SKM-1 (cell line): Measurements from ENCODE around the gene TMEM158.

Experiments
- DNase-seq: peaks from one replicate; lab custom pipeline; 2025; ENCODE audit not compliant: unreplicated experiment; lab: John Stamatoyannopoulos, UW

Gene TMEM158

DNA sequence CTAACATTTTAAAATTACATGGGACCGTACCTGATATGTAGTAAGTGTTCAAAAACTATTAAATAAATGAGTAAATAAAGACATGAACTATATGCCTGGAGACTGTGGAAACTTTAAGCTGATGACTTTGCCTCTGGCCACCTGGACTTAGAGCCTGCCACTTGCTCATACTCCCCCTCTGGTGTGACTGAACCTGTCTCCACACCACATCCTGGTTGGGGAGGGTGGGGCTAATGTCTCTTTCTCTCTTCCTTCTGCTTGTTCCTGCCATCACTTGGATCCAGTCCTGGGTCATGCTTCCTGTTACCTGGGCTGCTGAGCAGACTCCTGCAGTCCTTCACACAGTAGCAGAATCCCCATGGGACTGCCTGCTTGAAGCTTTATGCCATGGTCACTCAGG lies 8.2 kb upstream of the TMEM158 start:
- no peak for DNase-seq

DNA sequence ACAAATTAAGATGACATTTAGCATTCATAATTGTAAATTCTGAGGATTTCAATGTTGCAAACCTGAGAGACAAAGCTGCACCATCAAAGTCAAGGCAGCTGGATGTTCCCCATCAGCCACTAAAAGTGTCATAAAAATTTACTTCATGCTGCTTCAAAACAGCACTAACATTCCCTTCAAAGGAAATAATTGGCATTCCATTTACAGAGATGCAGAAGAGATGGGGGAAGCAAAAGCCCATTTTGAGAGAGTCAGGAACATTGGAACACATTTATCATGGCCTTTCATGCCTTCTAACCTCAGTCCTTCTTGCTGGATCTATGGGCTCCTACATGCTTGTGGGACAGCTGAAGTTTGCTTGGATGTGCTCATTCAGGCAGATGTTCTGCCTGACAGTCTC lies 6.4 kb upstream of the TMEM158 start:
- DNase-seq = no peak

DNA sequence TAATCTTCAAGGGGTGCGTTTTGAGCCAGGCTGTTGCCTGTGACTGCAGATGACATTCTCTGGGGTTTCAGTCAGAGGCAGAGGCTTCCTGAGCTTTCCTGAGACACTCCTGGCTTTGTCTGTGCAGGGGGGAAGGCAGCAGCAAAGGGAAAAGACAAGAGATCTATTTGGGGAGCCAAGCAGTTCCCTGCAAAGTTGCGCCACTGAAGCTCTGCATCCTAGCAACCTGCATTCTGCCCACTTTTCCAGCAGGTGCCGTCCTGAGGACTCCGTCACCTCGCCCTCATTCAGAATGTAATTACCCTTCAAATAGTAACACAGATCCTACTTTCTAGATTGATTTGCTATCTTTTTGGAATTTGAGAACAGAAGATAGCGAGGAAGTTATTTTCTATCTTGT lies 1.9 kb upstream of the TMEM158 start:
- no peak for DNase-seq

DNA sequence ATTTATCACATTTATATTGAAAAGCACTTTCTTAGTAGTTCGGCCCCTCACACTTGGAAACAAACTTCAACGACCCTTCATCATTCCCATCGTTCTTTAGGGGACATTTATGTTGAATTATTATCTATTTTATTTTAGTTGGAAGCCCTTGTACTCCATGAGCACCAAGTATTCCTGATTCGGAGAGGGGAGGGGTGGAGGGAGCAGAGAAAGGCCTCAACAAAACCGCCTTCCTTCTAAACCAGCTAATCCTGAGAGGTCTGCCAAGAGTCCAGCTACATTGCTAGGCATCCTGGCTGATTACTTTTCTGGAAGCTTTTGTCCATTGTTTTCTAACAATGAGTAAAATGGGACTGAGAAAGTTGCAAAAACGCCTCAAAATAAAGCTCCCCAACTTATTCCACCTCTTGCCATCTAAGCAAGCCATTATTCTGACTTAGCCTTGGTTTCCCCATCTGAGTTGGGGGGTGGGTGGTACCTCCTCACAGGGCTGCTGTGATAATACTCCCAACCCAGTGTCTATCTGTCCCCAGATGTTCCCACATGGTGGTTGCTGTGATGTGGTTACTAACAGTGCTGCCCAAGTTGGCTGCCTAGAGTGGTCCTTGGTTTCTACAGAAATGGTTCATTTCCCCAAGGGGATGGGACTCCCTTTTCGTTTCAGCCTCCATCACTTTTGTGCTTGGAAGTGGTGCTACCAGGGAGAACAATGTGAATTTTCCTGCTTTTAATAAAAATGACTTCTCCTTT lies 1.2 kb upstream of the TMEM158 start:
- DNase-seq = no peak

DNA sequence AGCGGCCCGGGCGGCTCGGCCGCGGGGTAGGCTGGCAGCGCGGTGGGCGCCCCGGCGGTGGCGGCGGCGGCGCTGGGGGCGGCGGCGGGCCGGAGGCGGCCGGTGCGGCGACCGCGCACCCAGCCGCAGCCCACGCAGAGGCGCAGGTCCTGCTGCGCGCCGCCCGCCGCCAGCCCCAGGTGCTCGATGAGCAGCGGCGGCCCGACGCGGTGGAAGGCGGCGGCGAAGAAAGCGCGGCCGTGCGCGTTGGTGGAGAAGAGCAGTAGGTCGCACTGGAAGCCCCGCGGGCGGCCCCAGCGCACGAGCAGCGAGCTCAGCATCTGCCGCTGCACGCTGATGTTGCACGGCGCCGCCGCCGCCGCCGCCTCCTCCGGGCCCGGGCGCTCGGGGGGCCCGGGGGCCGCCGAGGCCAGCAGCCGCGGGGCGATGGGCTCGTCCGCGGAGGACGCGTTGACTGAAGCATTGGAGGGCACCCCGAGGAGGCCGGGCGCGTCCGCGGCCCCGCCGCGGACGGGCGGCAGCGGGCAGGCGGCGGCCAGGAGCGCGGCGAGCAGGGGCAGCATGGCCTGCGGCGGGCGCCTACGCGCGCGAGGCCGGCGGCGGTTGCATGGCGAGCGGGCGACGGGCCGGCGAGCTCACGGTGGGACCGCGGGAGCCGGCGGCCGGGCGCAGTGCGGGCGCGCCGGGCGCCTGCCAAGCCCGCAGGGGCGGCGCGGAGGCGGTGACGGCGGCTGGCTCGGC lies 452 bp downstream of the TMEM158 start:
- DNase-seq = no peak

DNA sequence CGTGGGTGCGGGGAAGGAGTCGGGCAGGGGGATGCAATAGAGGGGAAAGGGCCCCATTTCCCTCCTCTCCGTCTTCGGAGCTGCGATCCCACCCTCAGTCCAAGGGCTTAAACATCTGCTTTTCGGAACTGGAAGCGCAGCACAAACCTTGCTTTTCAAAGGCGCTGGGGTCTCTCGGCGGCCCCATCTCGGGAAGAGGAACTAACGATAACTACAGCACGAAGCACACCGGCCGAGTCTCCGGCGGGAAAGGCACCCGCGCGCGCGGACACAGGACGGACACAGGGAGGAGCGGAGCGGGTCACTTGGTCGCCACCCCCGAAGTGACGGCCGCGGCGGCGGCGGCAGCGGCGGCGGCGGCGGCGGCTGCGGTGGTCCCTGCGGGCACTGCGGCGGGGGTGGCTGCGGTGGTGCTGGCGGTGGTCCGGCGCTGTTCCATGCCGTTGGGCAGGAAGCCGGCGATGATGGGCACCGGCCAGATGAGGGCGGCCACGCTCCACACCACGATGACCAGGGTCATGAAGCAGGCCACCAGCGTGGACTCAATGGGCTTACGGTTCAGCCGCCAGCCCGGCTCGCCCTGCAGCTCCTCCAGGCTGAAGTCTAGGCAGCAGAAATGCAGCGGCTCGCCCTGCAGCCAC lies 1.1 kb downstream of the TMEM158 start:
- DNase-seq = peak; percentile 31

DNA sequence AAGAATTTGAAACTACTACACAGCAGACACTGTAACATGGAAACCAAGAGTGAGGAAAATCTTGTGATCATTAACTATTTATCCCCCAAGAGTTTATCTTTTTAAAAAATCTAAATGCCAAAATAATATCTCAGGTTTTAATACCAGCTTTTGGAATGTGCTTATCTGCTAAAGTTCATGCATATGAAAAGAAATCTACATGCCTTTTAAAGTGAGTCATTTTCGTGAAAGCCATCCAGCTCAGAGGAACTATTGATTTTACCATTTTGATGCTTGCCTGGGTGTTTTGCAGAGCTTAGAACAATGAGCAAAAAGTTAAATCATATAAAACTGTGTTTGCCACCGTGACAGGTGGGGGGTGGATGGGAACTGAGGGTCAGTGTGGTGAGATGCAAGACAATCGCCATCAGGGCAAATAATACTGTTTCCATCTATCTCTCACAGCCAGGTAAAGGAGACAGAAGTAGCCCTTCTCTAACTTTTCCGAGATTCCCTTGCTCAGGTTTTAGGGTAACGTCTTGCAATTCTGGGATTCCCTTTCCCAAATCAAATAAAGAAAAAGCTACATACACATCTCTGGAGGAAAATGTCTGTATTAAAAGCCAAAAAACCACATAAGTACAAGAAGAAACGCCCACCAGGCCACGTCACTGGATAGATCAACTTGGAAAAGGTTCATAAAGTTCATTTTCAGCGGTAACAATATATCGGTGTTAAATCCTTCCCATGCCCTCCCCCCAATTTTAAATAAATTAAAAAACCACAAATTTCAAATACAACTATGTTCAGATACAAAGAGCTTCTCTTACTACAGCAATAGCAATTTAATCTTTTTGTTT lies 2.0 kb downstream of the TMEM158 start:
- no peak for DNase-seq

DNA sequence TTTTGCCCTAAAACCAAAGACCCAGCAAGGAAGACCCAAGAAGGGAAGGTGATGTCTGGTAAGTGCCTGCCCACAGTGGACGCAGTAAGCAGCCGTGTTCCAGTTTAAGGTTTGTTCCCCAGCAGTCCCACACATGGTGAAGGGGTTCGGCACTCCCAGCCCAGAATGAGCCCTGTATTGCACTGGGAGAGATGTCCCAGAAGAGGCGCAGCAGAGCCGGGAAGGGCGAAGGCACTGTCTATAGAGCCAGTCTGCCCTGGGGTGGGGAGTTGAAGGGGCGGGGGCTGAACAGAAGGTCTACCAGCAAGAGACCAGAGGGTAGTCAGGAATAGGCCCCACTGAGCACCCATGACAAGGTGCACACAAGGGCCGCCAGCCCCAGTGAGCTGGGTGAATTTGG lies 6.4 kb downstream of the TMEM158 start:
- no peak for DNase-seq

DNA sequence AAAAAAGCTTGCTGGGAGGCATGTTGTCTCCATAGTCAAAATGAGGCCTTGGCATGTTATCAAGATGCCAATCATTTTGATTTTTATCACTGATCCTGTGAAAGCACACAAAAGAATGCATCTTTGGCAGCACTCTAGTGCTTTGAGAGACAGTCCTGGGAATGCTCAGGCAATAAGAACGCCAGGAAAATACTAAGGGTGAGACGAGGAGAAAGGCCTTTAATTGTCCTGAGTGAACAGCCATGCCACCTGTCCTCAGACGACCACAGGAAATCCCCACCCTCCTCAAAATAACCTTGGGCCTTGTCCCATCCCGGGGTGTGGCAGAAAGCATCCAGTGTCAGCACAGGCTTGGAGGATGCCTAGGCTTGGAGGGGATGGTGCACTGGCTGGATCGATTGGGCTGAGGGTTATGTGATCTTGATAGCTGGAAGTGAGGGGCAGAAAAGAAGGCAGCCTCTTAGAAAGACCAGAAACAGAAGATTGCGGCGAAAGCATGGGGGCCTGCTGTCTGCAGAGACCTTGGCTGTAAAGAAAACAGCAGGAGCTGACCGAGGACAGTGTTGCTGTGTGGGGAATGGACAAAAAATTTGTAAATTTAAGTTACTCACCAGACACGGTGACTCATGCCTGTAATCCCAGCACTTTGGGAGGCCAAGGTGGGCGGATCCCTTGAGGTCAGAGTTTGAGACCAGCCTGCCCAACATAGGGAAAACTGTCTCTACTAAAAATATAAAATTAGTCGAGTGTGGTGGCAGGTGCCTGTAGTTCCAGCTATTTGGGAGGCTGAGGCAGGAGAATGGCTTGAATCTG lies 7.3 kb downstream of the TMEM158 start:
- DNase-seq = no peak

DNA sequence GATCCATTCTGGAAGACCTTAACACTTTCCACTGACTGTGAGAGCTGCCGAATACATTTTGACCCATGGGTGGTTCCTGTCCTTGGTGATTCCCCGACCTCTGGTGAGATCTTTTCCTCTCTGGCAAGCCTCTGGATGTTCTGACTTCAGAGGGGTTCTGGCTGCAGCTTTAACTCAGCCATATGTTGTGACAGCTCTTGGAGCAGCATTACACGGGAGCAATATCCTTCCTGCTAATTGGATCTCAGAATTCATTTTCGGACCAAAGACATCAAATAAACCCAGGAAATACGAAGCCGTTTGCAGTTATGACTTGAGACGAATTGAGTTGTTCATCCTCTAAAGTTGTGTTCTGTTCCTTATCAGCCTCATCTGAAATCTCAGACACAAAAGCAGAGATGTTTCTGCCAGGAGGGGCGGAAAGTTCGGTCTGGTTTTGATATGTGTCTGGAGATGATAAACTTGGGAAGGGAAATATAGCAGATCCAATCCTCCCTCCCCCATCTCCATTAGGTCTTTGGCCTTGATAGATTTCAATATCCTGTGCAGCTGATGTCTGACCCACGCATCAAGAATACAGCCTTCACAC lies 10.0 kb downstream of the TMEM158 start:
- no peak for DNase-seq

DNA sequence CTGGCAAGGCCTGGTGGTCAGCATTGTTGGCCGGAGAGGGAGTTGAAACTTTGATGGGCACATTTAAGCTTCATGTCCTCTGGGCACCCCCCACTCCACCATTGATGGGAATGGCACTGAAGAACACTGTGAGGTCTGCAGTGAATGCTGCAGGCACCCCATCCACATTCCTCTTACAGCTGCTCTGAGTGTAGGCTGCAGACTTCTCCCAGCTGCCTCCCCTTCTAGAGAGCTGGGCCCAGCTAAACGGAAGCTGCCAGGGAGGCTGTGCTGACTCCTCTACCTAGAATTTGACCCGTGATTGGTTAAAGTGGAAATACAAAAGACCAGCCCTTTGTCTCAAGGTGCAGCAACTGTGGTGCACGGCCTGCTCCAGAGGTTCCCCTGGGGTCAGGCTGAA lies 10.6 kb downstream of the TMEM158 start:
- DNase-seq = no peak

DNA sequence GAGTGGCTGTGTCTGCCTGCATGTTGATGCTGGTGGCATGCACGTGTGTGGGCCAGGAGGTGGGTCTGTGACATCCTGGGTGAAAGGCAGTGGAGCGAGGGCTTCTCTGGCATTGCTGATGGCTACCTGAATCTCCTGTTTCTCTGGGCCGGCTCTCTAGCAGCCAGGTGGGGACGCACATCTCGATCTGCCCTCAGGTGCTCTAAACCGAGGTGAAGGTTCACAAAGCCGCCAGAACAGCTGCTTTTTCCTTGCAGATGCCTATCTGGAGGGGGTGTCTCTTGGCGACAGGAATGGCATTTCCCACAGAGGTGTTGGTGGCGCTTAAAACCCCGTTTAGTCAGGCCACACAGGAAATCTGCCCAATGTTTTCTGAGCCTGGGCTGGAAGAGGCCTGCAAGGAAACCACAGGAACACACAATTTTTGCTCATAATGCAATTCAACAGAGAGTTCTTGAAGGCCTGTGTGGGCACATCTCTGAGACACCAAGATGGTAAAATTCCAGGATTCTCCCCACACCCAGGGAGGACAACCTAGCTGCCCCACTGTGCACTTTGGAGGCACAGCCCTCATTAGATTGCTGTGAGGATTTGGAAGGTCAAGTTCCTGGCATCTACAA lies 11.9 kb downstream of the TMEM158 start:
- DNase-seq = no peak

DNA sequence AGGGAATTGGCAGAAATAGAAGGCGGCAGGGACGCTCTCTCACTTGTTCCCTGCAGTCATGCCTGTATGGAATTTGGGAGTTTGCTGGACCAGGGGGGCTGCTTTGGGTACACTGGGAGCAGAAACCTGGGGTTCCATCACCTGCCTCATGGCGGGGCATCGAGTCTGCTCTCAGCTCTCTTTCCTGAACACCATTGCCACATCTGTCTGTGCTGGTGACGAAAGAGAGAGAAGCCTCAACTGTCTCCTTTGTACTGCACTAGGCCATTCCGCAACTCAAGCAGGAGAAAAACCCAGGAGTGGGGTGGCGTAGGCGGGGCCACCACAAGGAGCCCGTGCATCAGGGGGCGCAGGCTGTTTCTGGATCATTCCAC lies 14.0 kb downstream of the TMEM158 start:
- DNase-seq = peak; percentile 50

DNA sequence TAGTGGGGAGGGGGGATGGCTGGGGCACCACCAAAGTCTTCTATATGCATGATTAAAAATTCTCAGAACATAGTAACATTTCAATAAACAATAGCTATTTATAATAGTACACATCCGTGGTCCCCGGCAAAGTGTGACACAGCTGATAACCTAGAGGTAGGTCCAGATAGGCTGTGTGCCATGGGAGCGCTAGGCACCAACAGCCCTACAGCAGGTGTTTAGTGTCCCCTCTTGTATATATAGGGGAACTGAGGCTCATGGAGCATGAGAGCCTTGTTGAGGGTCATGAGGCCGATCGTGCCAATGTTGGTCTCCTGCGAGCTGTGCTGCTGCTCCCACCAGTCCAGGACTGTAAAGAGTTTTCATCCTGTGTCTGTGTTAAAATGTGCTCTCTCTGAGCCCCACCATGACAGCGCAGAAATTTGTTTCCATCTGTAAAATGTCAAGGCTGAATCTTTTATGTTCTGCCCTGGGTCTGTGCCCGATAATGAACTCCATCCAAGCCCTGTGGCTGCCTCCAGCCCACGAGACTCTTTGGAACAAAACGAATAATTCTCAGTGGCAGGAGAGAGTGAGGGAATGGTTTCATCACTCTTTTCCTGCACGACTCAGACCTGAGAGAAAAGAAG lies 14.5 kb downstream of the TMEM158 start:
- DNase-seq = no peak

DNA sequence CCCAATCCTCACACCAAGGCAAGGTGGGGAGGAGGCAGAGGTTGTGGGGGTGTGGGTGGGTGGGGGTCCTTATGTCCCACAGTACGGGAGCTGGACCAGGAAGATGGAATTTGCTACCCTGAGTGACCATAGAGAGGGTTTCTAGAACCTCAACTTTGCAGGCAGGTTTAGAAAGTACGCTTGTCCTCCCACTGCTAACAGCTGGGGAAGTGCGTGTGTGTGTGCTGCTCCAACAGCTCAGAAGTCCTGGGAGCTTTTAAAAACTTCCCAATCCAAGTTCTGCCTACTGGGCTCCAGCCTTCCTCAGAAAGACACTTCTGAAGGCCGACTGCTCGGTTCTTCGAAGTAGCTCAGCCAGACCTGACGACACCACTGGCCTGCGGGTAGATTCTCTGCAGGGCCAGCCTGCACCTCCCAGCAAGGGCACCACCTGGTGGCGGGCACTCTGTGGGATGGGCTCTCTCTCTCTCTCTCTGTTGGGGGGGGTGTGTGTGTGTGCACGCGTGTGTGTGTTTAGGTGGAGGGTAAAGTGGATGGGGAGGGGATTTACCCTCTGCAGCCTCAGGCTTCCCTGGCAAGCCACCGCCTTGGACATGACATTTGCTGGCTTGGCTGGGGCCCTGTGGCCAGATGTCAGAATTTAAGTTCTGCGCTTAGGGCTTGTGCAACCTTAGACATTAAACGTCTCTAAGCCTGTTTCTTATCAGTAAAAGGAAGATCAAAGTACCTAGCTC lies 15.6 kb downstream of the TMEM158 start:
- DNase-seq = peak; percentile 22

DNA sequence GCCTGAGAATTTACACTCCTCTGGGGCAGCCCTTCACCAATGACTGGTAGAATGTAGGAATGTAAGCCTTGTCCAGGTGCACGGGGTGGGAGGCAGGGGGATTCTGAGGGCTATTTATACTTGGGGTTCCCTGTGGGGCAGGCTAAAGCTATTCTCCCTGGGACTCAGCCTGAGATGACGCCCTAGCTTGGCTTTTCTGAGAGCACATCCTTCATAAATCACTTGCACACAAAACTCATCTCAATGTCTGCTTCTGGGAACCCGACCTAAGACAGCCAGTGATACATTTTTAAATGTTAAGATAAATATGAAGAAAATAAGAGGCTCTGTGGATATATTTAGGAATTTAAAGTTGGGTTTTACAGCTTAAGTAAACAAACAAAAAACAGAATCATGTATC lies 16.6 kb downstream of the TMEM158 start:
- no peak for DNase-seq

DNA sequence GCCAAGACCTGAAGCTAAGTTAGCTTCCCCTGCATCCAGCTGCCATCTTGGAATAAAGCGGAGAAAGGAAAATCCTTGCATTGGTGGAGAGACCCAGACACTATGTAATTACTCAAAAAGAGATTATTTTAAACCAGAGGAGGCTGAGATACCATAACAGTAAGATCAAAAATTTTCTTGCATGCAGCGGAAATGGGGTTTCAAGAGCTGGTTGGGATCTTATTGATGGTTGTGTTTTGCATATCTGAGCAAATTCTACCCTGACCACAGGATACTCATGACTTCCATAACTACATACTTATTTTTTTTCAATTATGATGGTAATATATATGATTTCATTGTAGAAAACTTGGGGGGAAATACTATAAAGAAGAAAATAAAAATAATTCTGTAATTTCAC lies 17.5 kb downstream of the TMEM158 start:
- no peak for DNase-seq

DNA sequence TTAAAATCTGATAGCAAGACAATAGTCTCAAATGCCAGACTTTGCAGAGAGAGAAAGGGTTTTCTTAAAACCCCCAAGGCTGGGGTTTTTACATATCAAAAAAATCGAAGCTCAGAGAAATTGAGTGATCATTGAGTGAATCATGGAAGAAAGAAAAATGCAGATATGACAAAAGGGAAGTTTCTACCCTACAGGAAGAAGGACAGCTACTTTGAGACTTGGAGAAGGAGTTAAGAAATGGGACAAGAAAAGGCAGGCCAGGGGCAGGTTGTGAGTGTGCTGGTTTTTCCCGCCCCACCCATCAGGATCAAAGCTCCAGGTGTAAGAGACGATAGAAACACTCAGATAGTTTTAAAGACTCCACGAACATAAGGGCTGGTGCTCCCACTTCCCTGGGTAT lies 18.6 kb downstream of the TMEM158 start:
- DNase-seq = no peak

DNA sequence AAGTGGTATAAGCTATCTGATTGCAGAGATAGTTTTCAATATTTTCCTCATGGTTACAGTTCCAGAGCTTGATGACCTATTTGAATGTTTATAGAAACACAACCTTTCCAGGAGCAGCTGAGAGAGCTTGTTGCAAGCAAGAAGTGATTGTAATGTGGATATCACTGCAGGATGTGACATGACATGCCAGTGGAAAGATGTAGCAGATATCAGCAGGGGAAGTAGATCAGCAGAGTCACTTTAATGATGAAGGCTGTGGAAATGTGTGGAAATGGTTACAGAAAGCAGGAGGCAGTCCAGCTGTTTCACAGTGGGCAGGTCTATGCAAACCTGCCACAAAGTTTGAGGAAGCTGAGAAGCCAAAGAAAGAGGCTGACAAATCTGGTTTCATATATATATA lies 21.0 kb downstream of the TMEM158 start:
- peak; percentile 57 for DNase-seq
